A549 (cell line): Measurements from ENCODE around the gene MGAT5. TPM values are rescaled to one million over a fixed set of nuclear protein-coding genes. Genes with fewer than 3 reads are reported as not detected.

Experiments used
- ATAC-seq, 2 experiments: fragments of 200-7000 bp in 1 of 2; fragments of >200 bp in 1 of 2; cut with Nextera tagmentation in 1 of 2; cut with Tn5 transposase in 1 of 2; 3 replicates each; pipeline versions ENCODE4 v1.8.0 to v1.9.1; 2018 to 2020; ENCODE audit warnings: mild to moderate bottlenecking in 1 of 2, moderate library complexity in 1 of 2
- CTCF ChIA-PET: fragments of 300-600 bp; sonication (Branson Sonifier 250); formaldehyde crosslinking; extraction: SDS; loops from one replicate; lab custom pipeline; 2021; ENCODE audit warnings: antibody characterized with exemption, inconsistent platforms; lab: Yijun Ruan, JAX
- POLR2A ChIA-PET: fragments of 350-600 bp; formaldehyde crosslinking; extraction: SDS; loops from one replicate; lab custom pipeline; 2021; ENCODE audit warnings: antibody characterized with exemption, inconsistent platforms; lab: Yijun Ruan, JAX
- DNase-seq, 2 experiments: peaks; one replicate each; pipeline versions ENCODE4 v3.0.0 to v3.0.0-alpha.2; 2011 to 2016; ENCODE audit warnings: low read depth in 1 of 2, low spot score in 1 of 2
- FAIRE-seq: peaks from 2 replicates; lab custom pipeline; 2011; peaks lifted over from hg19 to GRCh38; lab: Jason Lieb, UNC
- H3K27ac ChIP-seq, 2 experiments: fragments of >200 bp; sonication (Bioruptor Twin); formaldehyde crosslinking; 3 replicates each; pipeline ENCODE4 v1.5.1; 2016 to 2017
- H3K4me1 ChIP-seq: fragments of >200 bp; sonication (Bioruptor Twin); formaldehyde crosslinking; 3 replicates; pipeline ENCODE4 v1.6.1; 2016
- H3K4me2 ChIP-seq: fragments of >200 bp; sonication (Bioruptor Twin); formaldehyde crosslinking; 3 replicates; pipeline ENCODE4 v1.6.1; 2016
- H3K4me3 ChIP-seq: fragments of >200 bp; sonication (Bioruptor Twin); formaldehyde crosslinking; 3 replicates; pipeline ENCODE4 v1.5.1; 2016
- H3K9me3 ChIP-seq: fragments of >200 bp; sonication (Bioruptor Twin); formaldehyde crosslinking; 3 replicates; pipeline ENCODE4 v1.6.1; 2016
- CBX8 ChIP-seq: fragments of 200-600 bp; sonication (generic); IDR thresholded peaks from 2 replicates; pipeline ENCODE4 v1.6.1; 2016
- CHD2 ChIP-seq: fragments of 150-350 bp; IDR thresholded peaks from 2 replicates; pipeline ENCODE4 v1.6.1; 2014; ENCODE audit warnings: low read length; ENCODE audit not compliant: partially characterized antibody
- CHD4 ChIP-seq: fragments of 200-600 bp; sonication (generic); IDR thresholded peaks from 2 replicates; pipeline ENCODE4 v1.6.1; 2016; ENCODE audit warnings: antibody characterized with exemption, mild to moderate bottlenecking, borderline replicate concordance
- EHF ChIP-seq: fragments of 250-450 bp; sonication (Bioruptor Pico); IDR thresholded peaks from 2 replicates; pipeline ENCODE4 v1.5.0; 2020; ENCODE audit warnings: mild to moderate bottlenecking
- EP300 ChIP-seq, 2 experiments: fragments of >200 bp; sonication (Bioruptor Twin); formaldehyde crosslinking; IDR thresholded peaks; 2 replicates in 1 of 2; 3 replicates in 1 of 2; pipeline ENCODE4 v1.6.1; 2016 to 2017
- FOSB ChIP-seq: fragments of 250-450 bp; sonication (Bioruptor Pico); IDR thresholded peaks from 2 replicates; pipeline ENCODE4 v1.5.0; 2020; ENCODE audit warnings: mild to moderate bottlenecking, moderate library complexity
- HDAC2 ChIP-seq: fragments of 200-600 bp; sonication (generic); IDR thresholded peaks from 2 replicates; pipeline ENCODE4 v1.6.1; 2016
- HEYL ChIP-seq: fragments of 250-450 bp; sonication (Bioruptor Pico); IDR thresholded peaks from 2 replicates; pipeline ENCODE4 v1.8.0; 2021; ENCODE audit warnings: mild to moderate bottlenecking, moderate library complexity
- HOXA7 ChIP-seq: fragments of 250-450 bp; sonication (Bioruptor Pico); IDR thresholded peaks from 2 replicates; pipeline ENCODE4 v1.5.0; 2020; ENCODE audit warnings: mild to moderate bottlenecking, moderate library complexity
- JUN ChIP-seq, 2 experiments: fragments of >200 bp; sonication (Bioruptor Twin); formaldehyde crosslinking; IDR thresholded peaks; 2 replicates in 1 of 2; 3 replicates in 1 of 2; pipeline ENCODE4 v1.6.1; 2016 to 2017
- MYC ChIP-seq: IDR thresholded peaks from 2 replicates; pipeline ENCODE4 v1.6.1; 2012; ENCODE audit warnings: mild to moderate bottlenecking, inconsistent platforms, low read length, improper control_type of control experiment, borderline replicate concordance
- NFE2L2 ChIP-seq: fragments of 150-350 bp; conservative IDR thresholded peaks from 2 replicates; pipeline ENCODE4 v1.6.1; 2014; ENCODE audit warnings: low read length
- NPAS2 ChIP-seq: fragments of 250-450 bp; sonication (Bioruptor Pico); IDR thresholded peaks from 2 replicates; pipeline ENCODE4 v1.8.0; 2022; ENCODE audit warnings: mild to moderate bottlenecking, moderate library complexity, borderline replicate concordance
- POLR2A ChIP-seq: IDR thresholded peaks from 2 replicates; pipeline ENCODE4 v1.6.1; 2012; ENCODE audit warnings: mild to moderate bottlenecking, low read length
- POLR2AphosphoS2 ChIP-seq: conservative IDR thresholded peaks from 2 replicates; pipeline ENCODE4 v1.6.1; 2012; ENCODE audit warnings: low read length, improper control_type of control experiment, inconsistent platforms
- RAD21 ChIP-seq, 2 experiments: fragments of >200 bp in 1 of 2; sonication (Bioruptor Twin) in 1 of 2; formaldehyde crosslinking in 1 of 2; IDR thresholded peaks in 1 of 2; conservative IDR thresholded peaks in 1 of 2; 2 replicates in 1 of 2; 3 replicates in 1 of 2; pipeline ENCODE4 v1.6.1; 2012 to 2018; ENCODE audit warnings: inconsistent platforms in 1 of 2
- RARB ChIP-seq: fragments of 250-450 bp; sonication (Bioruptor Pico); IDR thresholded peaks from 2 replicates; pipeline ENCODE4 v1.8.0; 2021; ENCODE audit warnings: mild to moderate bottlenecking, moderate library complexity
- RCOR1 ChIP-seq: fragments of 150-350 bp; IDR thresholded peaks from 2 replicates; pipeline ENCODE4 v1.6.1; 2014; ENCODE audit warnings: antibody characterized with exemption, low read length, low read depth
- SMC3 ChIP-seq: fragments of >200 bp; sonication (Bioruptor Twin); formaldehyde crosslinking; IDR thresholded peaks from 3 replicates; pipeline ENCODE4 v1.6.1; 2018; ENCODE audit warnings: inconsistent platforms
- TFCP2L1 ChIP-seq: fragments of 250-450 bp; sonication (Bioruptor Pico); IDR thresholded peaks from 2 replicates; pipeline ENCODE4 v1.5.0; 2021; ENCODE audit warnings: mild to moderate bottlenecking
- ZFP36 ChIP-seq: fragments of 450-650 bp; IDR thresholded peaks from 2 replicates; pipeline ENCODE4 v1.6.1; 2014; ENCODE audit warnings: borderline replicate concordance; ENCODE audit not compliant: partially characterized antibody
- ZNF302 ChIP-seq: fragments of 250-450 bp; sonication (Bioruptor Pico); IDR thresholded peaks from 2 replicates; pipeline ENCODE4 v1.9.0; 2021; ENCODE audit warnings: inconsistent platforms, mild to moderate bottlenecking, moderate library complexity
- ZSCAN20 ChIP-seq: fragments of 250-450 bp; sonication (Bioruptor Pico); IDR thresholded peaks from 2 replicates; pipeline ENCODE4 v1.8.0; 2022; ENCODE audit warnings: mild to moderate bottlenecking, moderate library complexity
- WGBS: methylation state at CpG from one replicate; pipeline ENCODE4 v1.1.6; 2017; ENCODE audit errors: missing lambda C conversion rate; 5-methylcytosine and 5-hydroxymethylcytosine counted together
- polyA plus RNA-seq, 4 experiments: library from polyadenylated mRNA; depleted of rRNA in 3 of 4; stranded (reverse); fragments of >200 nt; fragmentation: RNase III in 1 of 4; extraction: RNeasy Plus Mini Kit Qiagen cat#74134 plus additional on column Dnase treatment in 1 of 4; gene quantifications; 2 replicates in 3 of 4; 3 replicates in 1 of 4; pipeline ENCODE4 v1.2.3, GENCODE V29; 2011 to 2017
- TF ChIP-seq, protein P1 (sequence below): fragments of >200 bp; sonication (Bioruptor Twin); formaldehyde crosslinking; IDR thresholded peaks from 3 replicates; pipeline ENCODE4 v1.6.1; 2016
- TF ChIP-seq, protein P2 (sequence below): IDR thresholded peaks from 2 replicates; pipeline ENCODE4 v1.6.1; 2012; ENCODE audit warnings: low read depth, borderline replicate concordance
- TF ChIP-seq, protein P3 (sequence below): fragments of 250-450 bp; sonication (Bioruptor Pico); IDR thresholded peaks from 2 replicates; pipeline ENCODE4 v1.5.0; 2020; ENCODE audit warnings: low read depth, mild to moderate bottlenecking, moderate library complexity
- TF ChIP-seq, protein P4 (sequence below): fragments of >200 bp; sonication (Bioruptor Twin); formaldehyde crosslinking; IDR thresholded peaks from 3 replicates; pipeline ENCODE4 v1.5.1; 2016

Gene MGAT5
- polyA plus RNA-seq, 2 of the 4 experiments (the other 2 are of a cell fraction) = 13.2 to 17.1 TPM

DNA sequence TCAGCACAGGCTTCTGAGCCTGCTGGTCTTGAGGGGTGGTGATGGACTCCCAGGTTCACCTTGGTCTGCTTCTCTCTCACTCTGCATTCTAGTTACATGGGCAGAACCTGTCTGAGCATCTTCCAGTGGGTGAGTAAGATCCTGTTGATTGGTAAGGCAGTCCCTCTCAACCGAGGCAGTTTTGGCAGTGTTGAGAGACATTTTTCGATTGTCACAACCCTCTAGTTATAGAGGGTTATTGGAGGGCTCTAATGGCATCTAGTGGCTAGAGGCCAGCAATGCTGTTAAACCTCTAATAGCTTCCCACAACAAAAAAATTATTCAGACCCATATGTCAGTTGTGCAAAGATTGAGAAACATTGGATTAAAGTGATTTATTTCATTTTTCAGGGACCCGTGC is 9.3 kb upstream of the MGAT5 start:
- Histone ChIP-seq H3K4me2 (no peak overlapping the region), H3K27ac (no peak overlapping the region), H3K9me3 (no peaks in the 10 kb centered on the region), H3K4me1 (no peaks in the 10 kb centered on the region), H3K4me3 (no peak overlapping the region)
- WGBS = 82% methylated on average over 3 of the region's 3 CpGs
- ATAC-seq = no peak
- CTCF ChIA-PET = interaction anchor here (0.6 to 5.4 kb wide), 33 partner anchors 10 to 361 kb away, joined by 3 to 76 read pairs (median 5); partner anchors contain the start of gene MGAT5
- POLR2A ChIA-PET = no interaction called here
- no peak for FAIRE-seq
- TF ChIP-seq ZSCAN20 (no peak), HDAC2 (no peak), CHD4 (no peak), ZNF302 (CRISPR knock-in tag) (no peak), NFE2L2 (no peak), HEYL (no peak), EHF (CRISPR knock-in tag) (no peak), HOXA7 (CRISPR knock-in tag) (no peak)
- TF ChIP-seq, protein P1, sequence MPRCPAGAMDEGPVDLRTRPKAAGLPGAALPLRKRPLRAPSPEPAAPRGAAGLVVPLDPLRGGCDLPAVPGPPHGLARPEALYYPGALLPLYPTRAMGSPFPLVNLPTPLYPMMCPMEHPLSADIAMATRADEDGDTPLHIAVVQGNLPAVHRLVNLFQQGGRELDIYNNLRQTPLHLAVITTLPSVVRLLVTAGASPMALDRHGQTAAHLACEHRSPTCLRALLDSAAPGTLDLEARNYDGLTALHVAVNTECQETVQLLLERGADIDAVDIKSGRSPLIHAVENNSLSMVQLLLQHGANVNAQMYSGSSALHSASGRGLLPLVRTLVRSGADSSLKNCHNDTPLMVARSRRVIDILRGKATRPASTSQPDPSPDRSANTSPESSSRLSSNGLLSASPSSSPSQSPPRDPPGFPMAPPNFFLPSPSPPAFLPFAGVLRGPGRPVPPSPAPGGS = no peak
- TF ChIP-seq, protein P2, sequence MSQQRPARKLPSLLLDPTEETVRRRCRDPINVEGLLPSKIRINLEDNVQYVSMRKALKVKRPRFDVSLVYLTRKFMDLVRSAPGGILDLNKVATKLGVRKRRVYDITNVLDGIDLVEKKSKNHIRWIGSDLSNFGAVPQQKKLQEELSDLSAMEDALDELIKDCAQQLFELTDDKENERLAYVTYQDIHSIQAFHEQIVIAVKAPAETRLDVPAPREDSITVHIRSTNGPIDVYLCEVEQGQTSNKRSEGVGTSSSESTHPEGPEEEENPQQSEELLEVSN = no peak
- no peak for DNase-seq

DNA sequence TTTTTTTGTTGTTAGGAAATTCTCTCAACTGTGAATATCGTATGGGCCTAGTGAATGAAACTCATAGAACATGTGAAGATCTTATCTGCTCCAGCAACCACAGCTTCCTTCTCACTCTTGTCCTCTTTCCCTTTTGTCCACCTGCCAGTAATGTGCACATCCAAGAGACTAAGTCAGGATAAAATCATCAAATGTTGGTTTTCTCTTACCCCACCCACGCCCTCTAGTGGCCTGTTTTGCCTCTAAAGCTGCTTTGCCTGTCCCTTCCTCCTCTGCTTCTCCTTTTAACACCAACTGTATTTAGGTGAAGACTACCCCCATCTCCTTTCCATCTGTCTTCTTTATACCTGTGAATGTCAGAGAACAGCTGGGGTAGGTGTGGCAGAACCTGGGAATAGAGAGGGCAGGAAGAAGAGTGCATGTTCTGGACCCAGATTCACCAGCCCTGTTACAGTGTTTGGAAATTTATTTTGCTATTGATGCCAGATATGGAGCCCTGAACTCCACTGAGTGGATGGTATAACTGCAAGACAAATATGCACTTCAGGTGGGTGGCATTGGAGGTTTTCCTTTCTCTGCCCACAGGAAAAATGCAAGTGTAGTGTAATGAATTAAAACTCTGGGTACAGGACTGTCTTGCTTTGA is 8.4 kb upstream of the MGAT5 start:
- ATAC-seq (peak; percentile 86 to 91), DNase-seq (peak; percentile 12 to 62), FAIRE-seq (no peak)
- Histone ChIP-seq H3K27ac (no peak overlapping the region), H3K4me1 (no peaks in the 10 kb centered on the region), H3K9me3 (no peaks in the 10 kb centered on the region), H3K4me3 (no peak overlapping the region), H3K4me2 (no peak overlapping the region)
- no peak for TF ChIP-seq FOSB (CRISPR knock-in tag)
- TF ChIP-seq RAD21 (conservative IDR thresholded peaks at IDR 0.05 in 1 of 2, IDR thresholded peaks at IDR 0.05 in 1 of 2) = peak; percentile 65 to 71
- TF ChIP-seq NPAS2 = no peak
- TF ChIP-seq JUN (IDR thresholded peaks at IDR 0.05) = no peak
- TF ChIP-seq SMC3 = peak; percentile 73
- TF ChIP-seq, protein P3, sequence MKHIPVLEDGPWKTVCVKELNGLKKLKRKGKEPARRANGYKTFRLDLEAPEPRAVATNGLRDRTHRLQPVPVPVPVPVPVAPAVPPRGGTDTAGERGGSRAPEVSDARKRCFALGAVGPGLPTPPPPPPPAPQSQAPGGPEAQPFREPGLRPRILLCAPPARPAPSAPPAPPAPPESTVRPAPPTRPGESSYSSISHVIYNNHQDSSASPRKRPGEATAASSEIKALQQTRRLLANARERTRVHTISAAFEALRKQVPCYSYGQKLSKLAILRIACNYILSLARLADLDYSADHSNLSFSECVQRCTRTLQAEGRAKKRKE (CRISPR knock-in tag) = no peak
- TF ChIP-seq, protein P4, sequence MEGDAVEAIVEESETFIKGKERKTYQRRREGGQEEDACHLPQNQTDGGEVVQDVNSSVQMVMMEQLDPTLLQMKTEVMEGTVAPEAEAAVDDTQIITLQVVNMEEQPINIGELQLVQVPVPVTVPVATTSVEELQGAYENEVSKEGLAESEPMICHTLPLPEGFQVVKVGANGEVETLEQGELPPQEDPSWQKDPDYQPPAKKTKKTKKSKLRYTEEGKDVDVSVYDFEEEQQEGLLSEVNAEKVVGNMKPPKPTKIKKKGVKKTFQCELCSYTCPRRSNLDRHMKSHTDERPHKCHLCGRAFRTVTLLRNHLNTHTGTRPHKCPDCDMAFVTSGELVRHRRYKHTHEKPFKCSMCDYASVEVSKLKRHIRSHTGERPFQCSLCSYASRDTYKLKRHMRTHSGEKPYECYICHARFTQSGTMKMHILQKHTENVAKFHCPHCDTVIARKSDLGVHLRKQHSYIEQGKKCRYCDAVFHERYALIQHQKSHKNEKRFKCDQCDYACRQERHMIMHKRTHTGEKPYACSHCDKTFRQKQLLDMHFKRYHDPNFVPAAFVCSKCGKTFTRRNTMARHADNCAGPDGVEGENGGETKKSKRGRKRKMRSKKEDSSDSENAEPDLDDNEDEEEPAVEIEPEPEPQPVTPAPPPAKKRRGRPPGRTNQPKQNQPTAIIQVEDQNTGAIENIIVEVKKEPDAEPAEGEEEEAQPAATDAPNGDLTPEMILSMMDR = peak; percentile 83
- ChIA-PET CTCF (interaction anchor here (0.5 to 5.4 kb wide), 39 partner anchors 8 to 1825 kb away, joined by 3 to 76 read pairs (median 4); partner anchors contain the start of gene MGAT5), POLR2A (no interaction called here)
- 17% methylated on average over 2 of the region's 2 CpGs for WGBS

DNA sequence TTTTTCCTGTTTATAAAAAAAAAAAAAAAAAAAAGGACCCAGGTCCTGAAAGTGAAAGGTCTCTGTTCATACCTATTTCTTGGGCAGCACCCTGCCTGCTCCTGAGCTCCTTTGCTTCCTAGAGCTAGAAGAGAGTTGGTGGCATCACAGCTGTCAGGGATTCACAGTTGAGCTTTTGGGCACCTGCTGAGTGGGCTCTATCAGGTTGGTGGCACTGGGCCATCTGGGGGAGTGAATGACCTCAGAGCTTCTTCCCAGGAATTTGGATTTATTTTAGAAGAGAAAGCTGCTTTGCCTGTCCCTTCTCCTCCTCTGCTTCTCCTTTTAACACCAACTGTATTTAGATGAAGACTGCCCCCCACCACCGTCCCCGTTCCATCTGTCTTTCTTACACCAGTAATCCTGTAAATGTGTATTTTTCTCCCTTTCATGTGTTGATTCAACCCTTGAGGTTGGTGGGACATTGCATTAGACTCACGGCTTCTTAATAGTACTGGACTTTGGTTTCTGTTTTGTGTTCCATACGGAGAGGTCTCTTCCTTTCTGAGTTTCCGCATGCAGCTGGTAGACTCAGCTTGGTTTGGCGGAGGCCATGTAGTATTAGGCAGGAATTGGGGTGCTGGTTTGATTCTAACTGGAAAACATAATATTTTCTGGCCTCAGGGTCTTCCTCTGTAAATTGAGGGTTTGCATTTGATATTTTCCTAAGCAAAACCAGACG is 7.6 kb upstream of the MGAT5 start:
- WGBS = 85% methylated on average over 7 of the region's 7 CpGs
- no peak for DNase-seq
- POLR2A ChIA-PET = no interaction called here

More for the DNA sequence above, 7.6 kb upstream of the MGAT5 start:
- Histone ChIP-seq H3K4me2 (no peak overlapping the region), H3K9me3 (no peaks in the 10 kb centered on the region), H3K4me3 (no peak overlapping the region), H3K27ac (no peak overlapping the region), H3K4me1 (no peaks in the 10 kb centered on the region)
- TF ChIP-seq CHD2 (no peak), RARB (no peak), POLR2AphosphoS2 (no peak), RCOR1 (no peak), MYC (no peak), TFCP2L1 (no peak), CHD4 (no peak), ZFP36 (no peak), EP300 (IDR thresholded peaks at IDR 0.05) (no peak), POLR2A (no peak), CBX8 (no peak), HOXA7 (CRISPR knock-in tag) (no peak)
- ATAC-seq = no peak
- CTCF ChIA-PET = interaction anchor here (0.6 to 5.4 kb wide), 25 partner anchors 8 to 1824 kb away, joined by 3 to 76 read pairs (median 5); partner anchors contain the start of gene MGAT5
- no peak for FAIRE-seq
